Peyer's patch (tissue), 4 donors: ENCODE results near the gene ZER1.

ENCODE experiments used
- CTCF ChIP-seq, 6 experiments: fragments of 450-650 bp in 4 of 6; fragments of 200-600 bp in 2 of 6; sonication (generic) in 1 of 6; IDR thresholded peaks; one replicate each; pipeline ENCODE4 v1.5.1; 2017 to 2019; ENCODE audit warnings: antibody characterized with exemption in 6 of 6, mild to moderate bottlenecking in 3 of 6, moderate library complexity in 1 of 6
- POLR2A ChIP-seq, 2 donors: fragments of 450-650 bp; IDR thresholded peaks; one replicate each; pipeline ENCODE4 v1.5.1; 2017; ENCODE audit warnings: antibody characterized with exemption in 2 of 2, mild to moderate bottlenecking in 2 of 2, moderate library complexity in 2 of 2

- TF ChIP-seq CTCF (IDR thresholded peaks at IDR 0.05) (no peak), POLR2A (IDR thresholded peaks at IDR 0.05) (no peak)
Observed at GRCh38 chr9:128774804-128775203, 3.1 kb upstream of the ZER1 start.
